Keratinocyte (primary cell): ENCODE measurements around the gene GALNT7. TPM values are rescaled to one million over a fixed set of nuclear protein-coding genes. Genes with fewer than 3 reads are reported as not detected.

Experiments
- DNase-seq: peaks from one replicate; pipeline ENCODE4 v3.0.0-alpha.2; 2011; ENCODE audit warnings: low read depth, missing footprints, low spot score
- FAIRE-seq: peaks from 2 replicates; lab custom pipeline; 2011; peaks lifted over from hg19 to GRCh38; lab: Jason Lieb, UNC
- H2AFZ ChIP-seq: 2 replicates; pipeline ENCODE4 v1.6.0; 2012; ENCODE audit warnings: low read length, control low read depth, inconsistent platforms; ENCODE audit not compliant: control insufficient read depth
- H3K27ac ChIP-seq: 2 replicates; pipeline ENCODE4 v1.5.1; 2011; ENCODE audit warnings: low read length; ENCODE audit not compliant: control insufficient read depth, insufficient read depth
- H3K27me3 ChIP-seq: 3 replicates; pipeline ENCODE4 v1.6.0; 2011; ENCODE audit warnings: low read length; ENCODE audit not compliant: control insufficient read depth, insufficient read depth; ENCODE audit errors: extremely low read depth
- H3K36me3 ChIP-seq, 2 experiments: 2 replicates in 1 of 2; 3 replicates in 1 of 2; pipeline ENCODE4 v1.5.1; 2011; ENCODE audit warnings: low read length in 2 of 2, mild to moderate bottlenecking in 1 of 2; ENCODE audit not compliant: control insufficient read depth in 2 of 2, insufficient read depth in 2 of 2; ENCODE audit errors: extremely low read depth in 1 of 2
- H3K4me1 ChIP-seq: 3 replicates; pipeline ENCODE4 v1.5.1; 2011; ENCODE audit warnings: low read length; ENCODE audit not compliant: control insufficient read depth, insufficient read depth; ENCODE audit errors: extremely low read depth
- H3K4me2 ChIP-seq: 3 replicates; pipeline ENCODE4 v1.6.0; 2011; ENCODE audit warnings: low read depth, low read length; ENCODE audit not compliant: control insufficient read depth, insufficient read depth; ENCODE audit errors: extremely low read depth
- H3K4me3 ChIP-seq, 3 experiments: fragments of 200-600 bp in 1 of 3; sonication (generic) in 1 of 3; 2 replicates in 2 of 3; 3 replicates in 1 of 3; pipeline ENCODE4 v1.5.1; 2011 to 2016; ENCODE audit warnings: low read length in 3 of 3, mild to moderate bottlenecking in 3 of 3, control low read depth in 2 of 3, inconsistent platforms in 1 of 3, low read depth in 1 of 3, mixed read lengths in 1 of 3, mixed run types in 1 of 3, moderate library complexity in 1 of 3; ENCODE audit not compliant: control insufficient read depth in 2 of 3, insufficient read depth in 2 of 3; ENCODE audit errors: extremely low read depth in 1 of 3
- H3K79me2 ChIP-seq: 2 replicates; pipeline ENCODE4 v1.6.0; 2012; ENCODE audit warnings: low read length; ENCODE audit not compliant: control insufficient read depth, insufficient read depth
- H3K9ac ChIP-seq: 3 replicates; pipeline ENCODE4 v1.6.0; 2011; ENCODE audit warnings: low read length; ENCODE audit not compliant: control insufficient read depth, insufficient read depth; ENCODE audit errors: extremely low read depth
- H3K9me1 ChIP-seq: 3 replicates; pipeline ENCODE4 v1.6.0; 2011; ENCODE audit warnings: low read length; ENCODE audit not compliant: control insufficient read depth, insufficient read depth; ENCODE audit errors: extremely low read depth
- H3K9me3 ChIP-seq: 2 replicates; pipeline ENCODE4 v1.5.1; 2012; ENCODE audit warnings: low read depth, low read length; ENCODE audit not compliant: control insufficient read depth
- H4K20me1 ChIP-seq: 3 replicates; pipeline ENCODE4 v1.6.0; 2011; ENCODE audit warnings: low read length; ENCODE audit not compliant: control insufficient read depth, insufficient read depth; ENCODE audit errors: extremely low read depth
- EZH2 ChIP-seq: IDR thresholded peaks from one replicate; pipeline ENCODE4 v1.6.1; 2012; ENCODE audit warnings: inconsistent platforms, mild to moderate bottlenecking, low read length, moderate library complexity
- dilution Hi-C: fragments of 300-500 bp; cut with MboI; formaldehyde crosslinking; loops from one replicate; pipeline ENCODE4 v1.7.0; 2020; ENCODE audit warnings: low sequenced_read_pairs; ENCODE audit not compliant: extremely low pct_ligation_motif_present
- polyA plus RNA-seq, 5 experiments: library from polyadenylated mRNA; depleted of rRNA in 3 of 5; stranded (reverse) in 3 of 5; stranded (forward) in 1 of 5; unstranded in 1 of 5; fragments of >200 nt; gene quantifications; 1 replicate in 1 of 5; 2 replicates in 3 of 5; 3 replicates in 1 of 5; pipeline versions ENCODE4 v1.2.1 to v1.2.3, GENCODE V29; 2011 to 2012; ENCODE audit warnings: missing spikeins in 2 of 5, low read depth in 1 of 5, low replicate concordance in 1 of 5
- TF ChIP-seq, protein P1 (sequence below), 3 experiments: IDR thresholded peaks in 1 of 3; conservative IDR thresholded peaks in 1 of 3; optimal IDR thresholded peaks in 1 of 3; 2 replicates in 2 of 3; 3 replicates in 1 of 3; pipeline versions ENCODE3 to v1.5.1; 2011; ENCODE audit warnings: low read length in 3 of 3, mild to moderate bottlenecking in 3 of 3, moderate library complexity in 2 of 3, control low read depth in 1 of 3, inconsistent platforms in 1 of 3; ENCODE audit not compliant: insufficient read depth in 2 of 3; ENCODE audit errors: extremely low read depth in 1 of 3

Gene GALNT7
- polyA plus RNA-seq, 1 donor (not counting 4 experiments of a cell fraction or from before 2014, with no cell fraction given), result 28.8 TPM

DNA sequence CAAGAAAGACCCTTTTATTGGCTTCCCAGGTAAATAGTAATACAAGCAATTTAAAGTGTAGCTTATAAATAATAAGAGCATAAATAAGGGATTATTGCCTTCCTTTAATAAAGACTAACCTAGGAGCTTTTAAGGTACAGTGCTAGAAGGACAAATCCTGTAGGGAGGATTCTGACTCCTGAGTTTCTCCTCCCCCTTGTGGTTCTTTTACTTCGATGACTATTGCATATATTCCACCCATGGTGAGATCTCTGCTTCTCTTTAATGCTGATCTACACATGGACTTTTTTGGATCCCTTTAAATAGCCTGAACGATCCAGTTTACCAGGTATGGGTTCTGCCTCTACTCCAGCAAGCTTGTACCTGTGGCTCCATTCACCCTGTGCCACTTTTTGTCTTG is 2.5 kb downstream of the GALNT7 start:
- Histone ChIP-seq H4K20me1 (no peaks in the 10 kb centered on the region), H3K36me3 (no peaks in the 10 kb centered on the region), H3K9me3 (no peaks in the 10 kb centered on the region), H3K79me2 (peaks cover 45% of the 10 kb centered on the region), H3K9me1 (peaks cover 2% of the 10 kb centered on the region), H3K27ac (no peak overlapping the region), H3K9ac (no peak overlapping the region), H2AFZ (no peak overlapping the region), H3K4me1 (peaks cover 18% of the 10 kb centered on the region), H3K4me2 (peak overlapping the region; percentile 96), H3K4me3 (no peak overlapping the region), H3K27me3 (no peaks in the 10 kb centered on the region)
- DNase-seq (no peak), FAIRE-seq (no peak)
- no peak for TF ChIP-seq EZH2
- TF ChIP-seq, protein P1, sequence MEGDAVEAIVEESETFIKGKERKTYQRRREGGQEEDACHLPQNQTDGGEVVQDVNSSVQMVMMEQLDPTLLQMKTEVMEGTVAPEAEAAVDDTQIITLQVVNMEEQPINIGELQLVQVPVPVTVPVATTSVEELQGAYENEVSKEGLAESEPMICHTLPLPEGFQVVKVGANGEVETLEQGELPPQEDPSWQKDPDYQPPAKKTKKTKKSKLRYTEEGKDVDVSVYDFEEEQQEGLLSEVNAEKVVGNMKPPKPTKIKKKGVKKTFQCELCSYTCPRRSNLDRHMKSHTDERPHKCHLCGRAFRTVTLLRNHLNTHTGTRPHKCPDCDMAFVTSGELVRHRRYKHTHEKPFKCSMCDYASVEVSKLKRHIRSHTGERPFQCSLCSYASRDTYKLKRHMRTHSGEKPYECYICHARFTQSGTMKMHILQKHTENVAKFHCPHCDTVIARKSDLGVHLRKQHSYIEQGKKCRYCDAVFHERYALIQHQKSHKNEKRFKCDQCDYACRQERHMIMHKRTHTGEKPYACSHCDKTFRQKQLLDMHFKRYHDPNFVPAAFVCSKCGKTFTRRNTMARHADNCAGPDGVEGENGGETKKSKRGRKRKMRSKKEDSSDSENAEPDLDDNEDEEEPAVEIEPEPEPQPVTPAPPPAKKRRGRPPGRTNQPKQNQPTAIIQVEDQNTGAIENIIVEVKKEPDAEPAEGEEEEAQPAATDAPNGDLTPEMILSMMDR (optimal IDR thresholded peaks at IDR 0.05 in 1 of 3, IDR thresholded peaks at IDR 0.05 in 1 of 3, conservative IDR thresholded peaks at IDR 0.05 in 1 of 3; ENCODE audit: extremely low read depth in 1 of 3, insufficient read depth in 2 of 3, low read length in 3 of 3), result peak in 2 of 3 experiments; percentile 38 to 42
- dilution Hi-C loops, result no loop called here

DNA sequence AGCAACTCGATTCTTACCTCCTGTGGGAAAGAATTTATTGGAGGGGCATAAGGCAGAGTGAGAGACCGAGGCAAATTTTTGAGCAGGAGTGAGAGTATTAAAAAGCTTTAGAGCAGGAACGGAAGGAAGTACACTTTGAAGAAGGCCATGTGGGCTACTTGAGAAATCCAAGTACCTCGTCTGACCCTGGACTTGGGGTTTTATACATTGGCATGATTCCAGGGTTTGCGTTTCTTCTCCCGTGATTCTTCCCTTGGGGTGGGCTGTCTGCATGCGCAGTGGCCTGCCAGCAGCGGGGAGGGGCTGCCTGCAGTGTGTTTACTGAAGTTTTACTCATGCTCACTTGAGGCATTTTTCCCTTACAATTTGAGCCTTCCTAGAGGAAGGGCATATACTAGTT is 3.4 kb downstream of the GALNT7 start:
- Histone ChIP-seq H3K4me2 (no peak overlapping the region), H3K4me3 (no peak overlapping the region), H3K9me1 (peaks cover 2% of the 10 kb centered on the region), H3K27ac (no peak overlapping the region), H3K79me2 (peaks cover 47% of the 10 kb centered on the region), H2AFZ (no peak overlapping the region), H3K9me3 (no peaks in the 10 kb centered on the region), H3K9ac (no peak overlapping the region), H3K4me1 (peaks cover 18% of the 10 kb centered on the region), H4K20me1 (no peaks in the 10 kb centered on the region), H3K36me3 (no peaks in the 10 kb centered on the region), H3K27me3 (no peaks in the 10 kb centered on the region)
- TF ChIP-seq EZH2, result no peak
- TF ChIP-seq, protein P1 (optimal IDR thresholded peaks at IDR 0.05 in 1 of 3, IDR thresholded peaks at IDR 0.05 in 1 of 3, conservative IDR thresholded peaks at IDR 0.05 in 1 of 3; ENCODE audit: extremely low read depth in 1 of 3, insufficient read depth in 2 of 3, low read length in 3 of 3), result no peak
- FAIRE-seq (no peak), DNase-seq (no peak)
- dilution Hi-C loops, result no loop called here
